HCT116 (cell line): ENCODE measurements around the gene HNF4A. TPM values are rescaled to one million over a fixed set of nuclear protein-coding genes. Genes with fewer than 3 reads are reported as not detected.

Experiments used
- ATAC-seq: fragments of 200-7000 bp; cut with Tn5 transposase; 2 replicates; pipeline ENCODE4 v1.9.1; 2020; ENCODE audit warnings: mild to moderate bottlenecking, moderate library complexity
- BruUV-seq: library from RNA; stranded (reverse); fragments of 400-500 nt; replicated peaks from 2 replicates; lab custom pipeline; 2021; lab: Mats Ljungman, UMichigan
- CTCF ChIA-PET: fragments of 300-600 bp; sonication (Branson Sonifier 250); formaldehyde crosslinking; loops from one replicate; lab custom pipeline; 2021; ENCODE audit warnings: antibody characterized with exemption; lab: Charles Lee
- POLR2A ChIA-PET: fragments of 300-600, 350-600 bp; sonication (Branson Sonifier 250); formaldehyde crosslinking; loops from one replicate; lab custom pipeline; 2021; ENCODE audit warnings: antibody characterized with exemption; lab: Charles Lee
- RAD21 ChIA-PET, 2 experiments: fragments of 300-600 bp; sonication (Branson Sonifier 250); formaldehyde crosslinking; loops; one replicate each; lab custom pipeline; 2023; ENCODE audit warnings: low total read pairs in 2 of 2; ENCODE audit not compliant: uncharacterized antibody in 2 of 2, unreplicated experiment in 2 of 2, low non-redundant PET in 1 of 2; lab: Charles Lee
- DNase-seq: peaks from one replicate; pipeline ENCODE4 v3.0.0-alpha.2; 2010; ENCODE audit warnings: low read depth, low spot score
- H2AFZ ChIP-seq: fragments of 200-600 bp; shearing (Covaris generic), sonication (generic); 2 replicates; pipeline ENCODE4 v1.6.1; 2017; ENCODE audit warnings: low read depth, mixed run types, mixed read lengths, antibody characterized with exemption, low read length; ENCODE audit not compliant: poor library complexity, severe bottlenecking
- H3K27ac ChIP-seq: 2 replicates; pipeline ENCODE4 v1.5.1; 2012; ENCODE audit warnings: low read depth, low read length
- H3K27me3 ChIP-seq: fragments of 200-600 bp; sonication (generic); 2 replicates; pipeline ENCODE4 v1.6.1; 2016; ENCODE audit warnings: mixed run types, low read length, mixed read lengths; ENCODE audit not compliant: insufficient read depth
- H3K36me3 ChIP-seq, 2 experiments: fragments of 200-500 bp in 1 of 2; fragments of 200-600 bp in 1 of 2; sonication (Bioruptor generic) in 1 of 2; sonication (generic) in 1 of 2; 2 replicates each; pipeline versions ENCODE4 v1.5.1 to v1.6.1; 2014 to 2016; ENCODE audit warnings: low read length in 2 of 2, inconsistent platforms in 1 of 2, mixed read lengths in 1 of 2, mixed run types in 1 of 2; ENCODE audit not compliant: insufficient read depth in 2 of 2, control insufficient read depth in 1 of 2
- H3K4me1 ChIP-seq, 2 experiments: fragments of 200-600 bp in 1 of 2; sonication (generic) in 1 of 2; 2 replicates each; pipeline versions ENCODE4 v1.5.1 to v1.6.1; 2012 to 2017; ENCODE audit warnings: low read length in 2 of 2, inconsistent platforms in 1 of 2, mild to moderate bottlenecking in 1 of 2, mixed read lengths in 1 of 2, mixed run types in 1 of 2, moderate library complexity in 1 of 2; ENCODE audit not compliant: insufficient read depth in 2 of 2, control insufficient read depth in 1 of 2
- H3K4me2 ChIP-seq: fragments of 200-600 bp; sonication (generic); 2 replicates; pipeline ENCODE4 v1.6.1; 2017; ENCODE audit warnings: mixed run types, low read length, mixed read lengths
- H3K4me3 ChIP-seq, 2 experiments: fragments of 200-600 bp in 1 of 2; sonication (generic) in 1 of 2; replicated peaks in 1 of 2; 2 replicates each; pipeline ENCODE4 v1.5.1; 2011 to 2016; ENCODE audit warnings: low read length in 2 of 2, control low read depth in 1 of 2, low read depth in 1 of 2, mild to moderate bottlenecking in 1 of 2, mixed read lengths in 1 of 2, mixed run types in 1 of 2
- H3K79me2 ChIP-seq: fragments of 200-600 bp; sonication (generic); 2 replicates; pipeline ENCODE4 v1.6.1; 2017; ENCODE audit warnings: mild to moderate bottlenecking, mixed run types, low read length, moderate library complexity, mixed read lengths; ENCODE audit not compliant: insufficient read depth
- H3K9ac ChIP-seq: fragments of 200-600 bp; sonication (generic); 2 replicates; pipeline ENCODE4 v1.6.1; 2016; ENCODE audit warnings: low read length, mixed read lengths
- H3K9me2 ChIP-seq: fragments of 200-600 bp; sonication (generic), shearing (Covaris generic); 2 replicates; pipeline ENCODE4 v1.6.1; 2017; ENCODE audit warnings: mixed run types, mild to moderate bottlenecking, moderate library complexity; ENCODE audit not compliant: insufficient read depth
- H3K9me3 ChIP-seq, 2 experiments: fragments of 200-500 bp in 1 of 2; fragments of 200-600 bp in 1 of 2; sonication (Bioruptor generic) in 1 of 2; sonication (generic) in 1 of 2; 2 replicates each; pipeline ENCODE4 v1.6.1; 2014 to 2017; ENCODE audit warnings: low read length in 2 of 2, mixed read lengths in 2 of 2, inconsistent platforms in 1 of 2, low read depth in 1 of 2, mild to moderate bottlenecking in 1 of 2, mixed run types in 1 of 2, moderate library complexity in 1 of 2; ENCODE audit not compliant: control insufficient read depth in 1 of 2, insufficient read depth in 1 of 2
- H4K20me1 ChIP-seq: fragments of 200-600 bp; sonication (generic), shearing (Covaris generic); 2 replicates; pipeline ENCODE4 v1.6.1; 2017; ENCODE audit warnings: mixed run types, mild to moderate bottlenecking, moderate library complexity; ENCODE audit not compliant: insufficient read depth
- CBX3 ChIP-seq: IDR thresholded peaks from 2 replicates; pipeline ENCODE4 v1.6.1; 2012; ENCODE audit warnings: low read depth
- ELF1 ChIP-seq: IDR thresholded peaks from 2 replicates; pipeline ENCODE4 v1.6.1; 2012; ENCODE audit warnings: low read depth, borderline replicate concordance
- EZH2phosphoT487 ChIP-seq: fragments of 200-600 bp; IDR thresholded peaks from 2 replicates; pipeline ENCODE4 v1.6.1; 2018; ENCODE audit warnings: antibody characterized with exemption, borderline replicate concordance
- FOSL1 ChIP-seq: IDR thresholded peaks from 2 replicates; pipeline ENCODE4 v1.6.1; 2012; ENCODE audit warnings: low read depth
- POLR2A ChIP-seq: IDR thresholded peaks from 2 replicates; pipeline ENCODE4 v1.7.0; 2011; ENCODE audit warnings: borderline replicate concordance; ENCODE audit not compliant: insufficient read depth, insufficient read length; ENCODE audit errors: extremely low read depth
- POLR2AphosphoS5 ChIP-seq: IDR thresholded peaks from 2 replicates; pipeline ENCODE4 v1.6.1; 2011; ENCODE audit warnings: mild to moderate bottlenecking, low read depth, low read length, moderate library complexity
- SIN3A ChIP-seq: IDR thresholded peaks from 2 replicates; pipeline ENCODE4 v1.6.1; 2012; ENCODE audit warnings: low read depth
- SP1 ChIP-seq: IDR thresholded peaks from 2 replicates; pipeline ENCODE4 v1.6.1; 2012; ENCODE audit warnings: low read depth
- SRF ChIP-seq: IDR thresholded peaks from 2 replicates; pipeline ENCODE4 v1.6.1; 2012; ENCODE audit warnings: low read depth
- TCF7L2 ChIP-seq: IDR thresholded peaks from 2 replicates; pipeline ENCODE4 v1.7.0; 2011; ENCODE audit warnings: borderline replicate concordance, inconsistent platforms; ENCODE audit not compliant: insufficient read depth, insufficient read length; ENCODE audit errors: extremely low read depth
- YY1 ChIP-seq: IDR thresholded peaks from 2 replicates; pipeline ENCODE4 v1.6.1; 2011; ENCODE audit warnings: low read length, low read depth, moderate library complexity, mild to moderate bottlenecking; ENCODE audit not compliant: insufficient replicate concordance; ENCODE audit errors: extremely low read depth
- ZFX ChIP-seq: fragments of 450-650 bp; IDR thresholded peaks from 2 replicates; pipeline ENCODE4 v1.6.1; 2017
- ZNF274 ChIP-seq: fragments of 200-500 bp; sonication (Bioruptor generic); IDR thresholded peaks from 2 replicates; pipeline ENCODE4 v1.6.1; 2014; ENCODE audit warnings: mild to moderate bottlenecking, low read depth, low read length, inconsistent platforms
- intact Hi-C: fragments of 100-400 bp; cut with micrococcal nuclease; formaldehyde crosslinking; loops from 2 replicates; pipeline ENCODE4 v1.10.0; 2022
- total RNA-seq: library from RNA; stranded (reverse); gene quantifications from one replicate; pipeline ENCODE4 v1.2.1, GENCODE V29; 2021; ENCODE audit not compliant: unreplicated experiment
- TF ChIP-seq, protein P1 (sequence below): IDR thresholded peaks from 2 replicates; pipeline ENCODE4 v1.6.1; 2012
- TF ChIP-seq, protein P2 (sequence below): IDR thresholded peaks from 2 replicates; pipeline ENCODE4 v1.6.1; 2012; ENCODE audit warnings: low read depth

Gene HNF4A
- total RNA-seq, 1 experiment from 2014 or later, result 7.4 TPM

DNA sequence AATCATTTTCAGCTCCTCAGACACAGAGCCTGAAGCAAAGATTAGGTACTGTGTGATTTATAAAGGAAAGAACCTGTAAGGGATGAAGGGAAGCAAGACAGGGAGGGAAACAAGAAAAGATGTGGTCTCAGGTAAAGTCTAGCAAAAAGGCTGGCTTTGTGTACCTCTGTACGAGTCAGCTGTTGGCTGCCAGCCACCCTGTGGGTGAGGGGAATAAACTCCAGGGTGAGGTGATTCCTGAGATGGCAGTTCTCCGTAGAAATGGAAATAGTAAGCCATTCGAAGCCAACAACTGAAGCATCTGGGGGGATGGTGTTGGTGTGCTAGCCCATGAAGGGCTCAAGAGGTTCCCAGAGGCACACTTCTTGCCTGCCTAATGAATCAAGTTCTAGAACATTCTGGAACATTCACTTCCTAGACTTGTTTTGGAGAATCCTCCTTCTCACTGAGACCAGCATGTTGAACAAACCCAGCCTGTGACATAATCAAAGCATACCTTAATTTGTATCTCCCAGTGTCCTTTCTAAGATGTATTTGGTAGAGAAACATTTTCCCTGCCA lies 109.6 kb downstream of the HNF4A start:
- Histone ChIP-seq H3K9ac (no peak overlapping the region), H3K9me2 (no peaks in the 10 kb centered on the region), H3K36me3 (no peaks in the 10 kb centered on the region), H3K9me3 (no peaks in the 10 kb centered on the region), H3K4me3 (no peak overlapping the region), H3K27ac (no peak overlapping the region), H3K79me2 (no peaks in the 10 kb centered on the region), H3K4me2 (no peak overlapping the region), H4K20me1 (no peaks in the 10 kb centered on the region), H3K4me1 (peaks cover 0 to 8% of the 10 kb centered on the region in 2 experiments; a peak in 1 of 4 replicates), H3K27me3 (no peaks in the 10 kb centered on the region), H2AFZ (no peak overlapping the region)
- no TSS peak for BruUV-seq
- no peak for TF ChIP-seq ZNF274
- TF ChIP-seq YY1, result no peak
- TF ChIP-seq, protein P1, sequence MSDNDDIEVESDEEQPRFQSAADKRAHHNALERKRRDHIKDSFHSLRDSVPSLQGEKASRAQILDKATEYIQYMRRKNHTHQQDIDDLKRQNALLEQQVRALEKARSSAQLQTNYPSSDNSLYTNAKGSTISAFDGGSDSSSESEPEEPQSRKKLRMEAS, result no peak
- TF ChIP-seq, protein P2, sequence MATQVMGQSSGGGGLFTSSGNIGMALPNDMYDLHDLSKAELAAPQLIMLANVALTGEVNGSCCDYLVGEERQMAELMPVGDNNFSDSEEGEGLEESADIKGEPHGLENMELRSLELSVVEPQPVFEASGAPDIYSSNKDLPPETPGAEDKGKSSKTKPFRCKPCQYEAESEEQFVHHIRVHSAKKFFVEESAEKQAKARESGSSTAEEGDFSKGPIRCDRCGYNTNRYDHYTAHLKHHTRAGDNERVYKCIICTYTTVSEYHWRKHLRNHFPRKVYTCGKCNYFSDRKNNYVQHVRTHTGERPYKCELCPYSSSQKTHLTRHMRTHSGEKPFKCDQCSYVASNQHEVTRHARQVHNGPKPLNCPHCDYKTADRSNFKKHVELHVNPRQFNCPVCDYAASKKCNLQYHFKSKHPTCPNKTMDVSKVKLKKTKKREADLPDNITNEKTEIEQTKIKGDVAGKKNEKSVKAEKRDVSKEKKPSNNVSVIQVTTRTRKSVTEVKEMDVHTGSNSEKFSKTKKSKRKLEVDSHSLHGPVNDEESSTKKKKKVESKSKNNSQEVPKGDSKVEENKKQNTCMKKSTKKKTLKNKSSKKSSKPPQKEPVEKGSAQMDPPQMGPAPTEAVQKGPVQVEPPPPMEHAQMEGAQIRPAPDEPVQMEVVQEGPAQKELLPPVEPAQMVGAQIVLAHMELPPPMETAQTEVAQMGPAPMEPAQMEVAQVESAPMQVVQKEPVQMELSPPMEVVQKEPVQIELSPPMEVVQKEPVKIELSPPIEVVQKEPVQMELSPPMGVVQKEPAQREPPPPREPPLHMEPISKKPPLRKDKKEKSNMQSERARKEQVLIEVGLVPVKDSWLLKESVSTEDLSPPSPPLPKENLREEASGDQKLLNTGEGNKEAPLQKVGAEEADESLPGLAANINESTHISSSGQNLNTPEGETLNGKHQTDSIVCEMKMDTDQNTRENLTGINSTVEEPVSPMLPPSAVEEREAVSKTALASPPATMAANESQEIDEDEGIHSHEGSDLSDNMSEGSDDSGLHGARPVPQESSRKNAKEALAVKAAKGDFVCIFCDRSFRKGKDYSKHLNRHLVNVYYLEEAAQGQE, result no peak
- no peak for TF ChIP-seq SRF
- no peak for TF ChIP-seq ZFX
- TF ChIP-seq CBX3, result no peak
- TF ChIP-seq ELF1, result no peak
- no peak for TF ChIP-seq SP1
- no peak for TF ChIP-seq POLR2AphosphoS5
- TF ChIP-seq SIN3A, result no peak
- no peak for TF ChIP-seq EZH2phosphoT487
- no peak for TF ChIP-seq TCF7L2
- TF ChIP-seq FOSL1, result no peak
- TF ChIP-seq POLR2A, result no peak
- DNase-seq (no peak), ATAC-seq (no peak)
- intact Hi-C loops, result loop anchor here (10.0 kb wide), 1 partner anchor 150 kb away; the partner anchor contains the start of gene FITM2
- CTCF ChIA-PET, result no interaction called here
- RAD21 ChIA-PET, result no interaction called here
- POLR2A ChIA-PET, result no interaction called here
